HCT116 (cell line): ENCODE measurements around the gene ZDHHC21.
"Not testable (repeated sequence)": the region's sequence is repeated elsewhere in the genome, so short reads cannot be mapped to it uniquely, and the experiment has no call there.

Experiments used
- CTCF ChIP-seq, 3 experiments: fragments of 200-600 bp in 1 of 3; sonication (generic) in 1 of 3; IDR thresholded peaks in 2 of 3; conservative IDR thresholded peaks in 1 of 3; 2 replicates each; pipeline ENCODE4 v1.5.1; 2012 to 2017; ENCODE audit warnings: low read depth in 2 of 3, low read length in 2 of 3, antibody characterized with exemption in 1 of 3, borderline replicate concordance in 1 of 3, control low read depth in 1 of 3, mild to moderate bottlenecking in 1 of 3, mixed read lengths in 1 of 3, mixed run types in 1 of 3, moderate library complexity in 1 of 3; ENCODE audit not compliant: insufficient read depth in 1 of 3
- EGR1 ChIP-seq: IDR thresholded peaks from 2 replicates; pipeline ENCODE4 v1.6.1; 2012; ENCODE audit warnings: low read depth
- EZH2 ChIP-seq: fragments of 200-600 bp; sonication (generic); IDR thresholded peaks from 2 replicates; pipeline ENCODE4 v1.6.1; 2017; ENCODE audit warnings: antibody characterized with exemption, mixed run types
- MAX ChIP-seq: IDR thresholded peaks from 2 replicates; pipeline ENCODE4 v1.6.1; 2012
- SIN3A ChIP-seq: IDR thresholded peaks from 2 replicates; pipeline ENCODE4 v1.6.1; 2012; ENCODE audit warnings: low read depth
- TCF7L2 ChIP-seq: IDR thresholded peaks from 2 replicates; pipeline ENCODE4 v1.7.0; 2011; ENCODE audit warnings: borderline replicate concordance, inconsistent platforms; ENCODE audit not compliant: insufficient read depth, insufficient read length; ENCODE audit errors: extremely low read depth

DNA sequence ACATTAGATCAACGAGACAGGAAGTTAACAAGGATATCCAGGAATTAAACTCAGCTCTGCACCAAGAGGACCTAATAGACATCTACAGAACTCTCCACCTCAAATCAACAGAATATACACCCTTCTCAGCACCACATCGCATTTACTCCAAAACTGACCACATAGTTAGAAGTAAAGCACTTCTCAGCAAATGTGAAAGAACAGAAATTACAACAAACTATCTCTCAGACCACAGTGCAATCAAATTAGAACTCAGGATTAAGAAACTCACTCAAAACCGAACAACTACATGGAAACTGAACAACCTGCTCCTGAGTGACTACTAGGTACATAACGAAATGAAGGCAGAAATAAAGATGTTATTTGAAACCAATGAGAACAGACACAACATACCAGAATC, 10.6 kb downstream of the ZDHHC21 start:
- TF ChIP-seq CTCF (IDR thresholded peaks at IDR 0.05 in 2 of 3, conservative IDR thresholded peaks at IDR 0.05 in 1 of 3; ENCODE audit: borderline replicate concordance in 1 of 3, insufficient read depth in 1 of 3, low read depth in 2 of 3, low read length in 2 of 3); TCF7L2; SIN3A; EZH2; EGR1; MAX: not testable (repeated sequence)
